HG02938 (cell line): ENCODE data around the gene KCTD16.

ENCODE experiments used
- ATAC-seq: cut with Tn5 transposase; IDR thresholded peaks from one replicate; pipeline ENCODE4 v1.9.1; 2021; ENCODE audit warnings: mild to moderate bottlenecking, moderate library complexity; ENCODE audit not compliant: unreplicated experiment

Gene KCTD16

GRCh38 chr5:144170276-144171024, at the start of gene KCTD16, which contains the start of gene YIPF5:
TSS of gene KCTD16 (plus strand) at chr5:144170873.
TSS of gene YIPF5 (minus strand) at chr5:144170659. CDS start at chr5:144169955, 704 bp downstream.
- peak; percentile 99 for ATAC-seq

- no peak for ATAC-seq
These were observed 49.1 kb upstream of the KCTD16 start for GRCh38 chr5:144121577-144121976.

GRCh38 chr5:144122081-144122480, 48.6 kb upstream of the KCTD16 start:
- ATAC-seq, result no peak

DNA sequence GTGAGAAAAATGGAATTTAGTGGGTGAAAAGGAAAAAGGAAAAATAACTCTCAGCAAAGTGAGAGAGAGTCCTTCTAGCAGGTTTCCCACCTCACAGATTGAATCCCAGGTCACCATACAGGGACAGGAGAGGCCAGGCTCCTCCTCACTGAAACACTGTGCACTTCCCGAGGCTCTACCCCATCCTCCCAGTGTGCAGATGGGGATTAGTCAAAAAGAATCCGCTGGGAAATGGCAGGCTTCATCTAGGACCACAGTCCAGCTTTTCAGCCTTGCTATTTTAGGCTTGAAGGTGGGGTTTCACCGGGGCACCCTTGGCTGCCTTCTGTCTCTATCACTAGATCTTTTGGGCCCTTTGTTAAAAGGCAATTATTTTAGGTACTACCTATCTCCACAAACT, 48.0 kb upstream of the KCTD16 start:
- ATAC-seq, result no peak

- no peak for ATAC-seq
These were observed 45.4 kb upstream of the KCTD16 start for GRCh38 chr5:144125163-144125726.

- ATAC-seq, result no peak
These were observed 44.0 kb upstream of the KCTD16 start for GRCh38 chr5:144126707-144127106.

DNA sequence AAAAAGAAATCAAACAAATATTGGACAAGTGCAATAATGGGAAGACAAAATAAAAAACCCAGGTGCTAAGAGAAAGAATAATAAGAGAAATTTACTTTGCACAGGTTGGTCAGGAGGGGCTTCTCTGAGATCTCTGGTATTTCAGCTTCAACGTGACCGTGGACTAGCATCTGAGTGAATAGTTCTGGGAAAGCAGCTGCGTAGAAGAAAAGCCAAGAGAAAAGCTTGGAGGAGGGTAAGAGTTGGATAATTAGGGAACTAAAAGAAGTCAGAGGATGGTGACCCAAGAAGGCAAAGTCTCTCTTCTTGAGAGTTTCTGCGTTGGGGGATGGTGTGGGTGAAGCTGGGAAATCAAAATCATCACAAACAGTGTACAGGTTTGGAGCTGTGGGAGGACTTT, 41.8 kb upstream of the KCTD16 start:
- no peak for ATAC-seq

DNA sequence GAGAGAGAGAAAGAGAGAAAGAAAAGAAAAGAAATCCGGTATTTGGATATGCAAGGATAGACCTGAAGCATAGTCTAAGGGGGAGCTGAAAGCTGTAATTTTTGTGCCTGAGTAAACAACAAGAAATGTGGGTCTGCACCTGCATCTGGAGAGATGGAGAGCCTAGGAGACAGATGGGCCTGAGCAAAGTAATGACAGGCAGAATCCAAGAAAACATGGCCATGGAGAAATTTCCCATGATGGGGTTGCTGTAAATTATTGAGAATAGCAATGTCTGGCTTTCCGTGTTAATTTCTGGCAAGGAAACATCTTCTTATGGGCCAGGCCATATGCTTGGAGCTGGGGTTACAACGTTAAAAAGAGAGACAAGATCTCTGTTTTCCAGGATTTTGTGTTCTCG, 40.4 kb upstream of the KCTD16 start:
- ATAC-seq, result no peak

DNA sequence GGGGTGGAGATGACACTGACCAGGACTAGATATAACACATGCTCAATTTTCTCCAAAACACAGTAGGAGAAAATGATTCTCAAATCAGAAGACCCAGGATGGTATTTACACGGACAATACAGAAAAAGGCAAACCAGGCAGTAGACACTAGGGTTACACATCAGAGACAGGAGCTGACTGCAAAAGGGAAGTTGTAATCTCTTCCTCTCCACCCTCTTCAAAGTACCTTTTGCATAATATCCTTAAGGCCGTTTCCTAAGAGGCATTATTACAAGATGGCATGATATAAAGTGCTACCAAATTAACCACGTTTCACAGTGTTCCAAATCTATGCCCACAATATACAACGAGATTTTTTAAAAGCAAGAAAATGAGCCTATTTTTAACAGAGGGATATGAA, 39.4 kb upstream of the KCTD16 start:
- ATAC-seq, result no peak

- ATAC-seq, result no peak
These were observed 37.5 kb upstream of the KCTD16 start for GRCh38 chr5:144133050-144133633.

DNA sequence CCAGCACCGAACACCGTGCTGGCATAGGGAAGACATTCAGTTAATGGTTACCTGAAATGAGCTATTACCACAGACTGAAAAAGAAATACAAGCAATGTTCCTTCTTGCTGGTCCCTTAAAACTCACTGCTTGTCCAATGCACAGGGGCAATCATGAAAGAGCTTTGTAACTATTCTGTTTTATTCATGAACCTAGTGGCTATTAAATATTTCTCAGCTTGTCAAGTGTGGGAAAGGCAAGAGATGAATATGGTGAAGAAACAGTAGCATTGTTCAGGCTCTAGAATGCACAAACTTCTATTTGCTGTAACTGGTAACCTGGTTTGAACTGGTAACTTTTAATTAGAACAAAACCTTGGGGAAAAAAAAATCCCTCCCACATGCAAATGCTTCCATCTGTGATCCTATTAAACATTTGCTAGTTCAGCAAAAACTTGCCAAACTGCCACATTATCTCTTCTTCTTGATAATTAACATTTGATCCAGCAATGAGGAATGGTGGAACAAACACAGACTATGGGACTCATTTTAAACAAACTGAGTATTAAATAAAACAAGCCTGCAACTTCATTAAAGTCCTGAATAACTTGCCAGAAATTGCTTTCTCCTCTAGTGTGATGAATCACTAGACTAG, 36.4 kb upstream of the KCTD16 start:
- ATAC-seq, result no peak

DNA sequence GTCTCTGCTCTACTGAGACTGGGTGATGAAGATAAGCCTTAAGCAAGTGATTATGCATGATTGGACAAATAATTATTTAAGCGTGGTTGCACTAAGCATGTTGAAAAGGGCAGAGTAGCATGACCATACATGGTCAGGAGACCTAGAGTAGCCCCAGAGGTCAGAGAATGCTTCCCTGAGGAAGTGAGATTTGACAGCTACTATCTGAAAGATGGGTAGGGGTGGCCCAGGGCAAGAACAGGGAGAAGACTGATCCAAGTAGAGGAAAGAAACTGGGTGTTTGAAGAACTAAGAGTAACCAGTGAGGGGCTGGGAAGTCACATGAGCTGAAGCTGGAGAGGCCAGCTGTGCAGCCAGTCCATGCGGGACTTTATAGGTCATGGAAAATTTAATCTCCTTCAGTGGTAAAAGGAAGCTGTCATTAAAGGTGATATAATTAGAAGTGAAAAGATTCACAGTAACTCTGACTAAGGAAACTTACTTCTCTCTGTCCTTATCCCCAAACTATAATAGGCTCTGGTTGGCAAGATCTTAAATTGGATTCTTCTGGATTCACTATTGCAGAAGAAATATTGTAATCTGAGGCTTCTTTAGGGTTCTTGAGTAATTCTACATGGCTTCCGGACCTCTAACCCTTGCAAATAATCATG, 35.4 kb upstream of the KCTD16 start:
- no peak for ATAC-seq

GRCh38 chr5:144139586-144139985, 31.1 kb upstream of the KCTD16 start:
- no peak for ATAC-seq

GRCh38 chr5:144141585-144141984, 29.1 kb upstream of the KCTD16 start:
- no peak for ATAC-seq

GRCh38 chr5:144142139-144142823, 28.4 kb upstream of the KCTD16 start:
- ATAC-seq, result peak; percentile 95

- no peak for ATAC-seq
These were observed 27.9 kb upstream of the KCTD16 start for GRCh38 chr5:144142824-144143162.

- ATAC-seq, result no peak
These were observed 27.0 kb upstream of the KCTD16 start for GRCh38 chr5:144143625-144144024.

DNA sequence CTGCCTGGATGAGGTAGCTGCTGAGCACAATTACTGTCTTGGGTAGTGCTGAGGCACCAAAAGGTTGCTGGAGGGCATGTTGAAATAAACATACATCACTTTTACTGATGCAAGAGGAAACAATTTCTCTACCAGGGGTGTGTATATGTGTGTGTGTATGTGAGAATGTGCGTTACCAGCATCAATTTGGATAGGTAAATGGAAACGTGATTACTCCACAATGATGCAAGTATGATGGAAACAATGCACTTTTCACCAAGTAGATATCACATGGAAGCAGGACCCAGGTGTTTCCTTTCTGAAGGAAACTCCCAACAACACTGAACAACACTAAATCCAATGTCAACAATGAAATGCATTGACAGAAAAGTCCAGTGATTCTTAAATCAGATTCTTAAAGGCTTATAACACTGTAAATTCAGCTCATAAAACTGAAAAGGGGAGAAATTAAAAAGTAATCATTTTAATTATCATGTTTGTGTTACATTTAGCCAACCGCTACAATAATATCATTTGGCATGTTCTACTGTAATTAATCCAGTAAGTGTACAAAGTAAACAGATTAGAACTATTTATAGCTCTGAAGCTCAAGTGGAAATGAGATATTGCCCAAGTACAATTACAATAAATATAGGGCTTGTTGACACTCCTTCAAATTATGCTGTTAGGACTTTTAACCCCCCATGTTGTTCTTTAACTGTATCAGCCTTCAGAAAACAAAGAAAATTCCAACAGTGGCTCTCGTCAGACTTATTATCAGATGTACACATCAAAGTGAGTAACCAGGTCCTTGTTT, 25.5 kb upstream of the KCTD16 start:
- ATAC-seq, result no peak

GRCh38 chr5:144151026-144151425, 19.6 kb upstream of the KCTD16 start:
- no peak for ATAC-seq

- ATAC-seq, result no peak
These were observed 13.9 kb upstream of the KCTD16 start for GRCh38 chr5:144156767-144157171.
